ENCODE measurements around the gene ATOH1. TPM values are rescaled to one million over a fixed set of nuclear protein-coding genes. Genes with fewer than 3 reads are reported as not detected.

Gene ATOH1
- total RNA-seq, 1 experiment from 2014 or later, result not detected

DNA sequence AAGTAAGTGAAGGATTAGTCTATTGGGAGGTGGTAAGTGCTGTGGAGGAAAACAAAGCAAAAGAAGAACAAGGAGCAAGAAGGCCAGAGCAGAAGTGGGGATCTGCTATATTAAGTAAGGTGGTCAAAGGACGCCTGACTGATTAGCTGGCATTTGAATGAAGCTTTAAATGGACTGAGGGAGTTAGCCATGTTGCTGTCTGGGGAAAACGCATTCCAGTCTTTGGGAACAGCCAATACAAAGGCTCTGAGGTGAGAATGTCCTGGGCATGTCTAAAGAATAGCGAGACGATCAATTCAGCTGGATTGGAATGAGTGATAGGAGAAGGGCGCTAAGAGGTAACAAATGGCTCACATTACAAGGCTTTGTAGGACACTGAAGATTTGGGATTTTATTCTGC lies 48.5 kb upstream of the ATOH1 start:
- H4K20me1 ChIP-seq (ENCODE audit: insufficient read depth), result no peaks in the 10 kb centered on the region
- H3K9ac ChIP-seq (ENCODE audit: low read length), result no peak overlapping the region
- ATAC-seq (no peak), DNase-seq (ENCODE audit: low read depth, low spot score) (no peak)
- intact Hi-C loops (cut with micrococcal nuclease), result no loop called here
- no peaks in the 10 kb centered on the region for H3K9me3 ChIP-seq (ENCODE audit: control insufficient read depth in 1 of 2, insufficient read depth in 1 of 2, low read depth in 1 of 2, low read length in 2 of 2)
- ChIA-PET CTCF (no interaction called here), POLR2A (no interaction called here), RAD21 (ENCODE audit: low non-redundant PET in 1 of 2, low total read pairs in 2 of 2, uncharacterized antibody in 2 of 2, unreplicated experiment in 2 of 2) (no interaction called here)
- no peaks in the 10 kb centered on the region for H3K79me2 ChIP-seq (ENCODE audit: insufficient read depth, low read length)
- no peak overlapping the region for H3K4me3 ChIP-seq (replicated peaks in 1 of 2; ENCODE audit: low read depth in 1 of 2, low read length in 2 of 2)
- H3K4me1 ChIP-seq (ENCODE audit: control insufficient read depth in 1 of 2, insufficient read depth in 2 of 2, low read length in 2 of 2), result no peaks in the 10 kb centered on the region
- no peaks in the 10 kb centered on the region for H3K27me3 ChIP-seq (ENCODE audit: insufficient read depth, low read length)
- TF ChIP-seq TCF7L2 (IDR thresholded peaks at IDR 0.05; ENCODE audit: borderline replicate concordance, extremely low read depth, insufficient read depth, insufficient read length), result no peak
- no peak for TF ChIP-seq ZNF274 (IDR thresholded peaks at IDR 0.05; ENCODE audit: low read depth, low read length)
- TF ChIP-seq SRF (IDR thresholded peaks at IDR 0.05; ENCODE audit: low read depth), result no peak
- no peak for TF ChIP-seq SIN3A (IDR thresholded peaks at IDR 0.05; ENCODE audit: low read depth)
- TF ChIP-seq CEBPB (IDR thresholded peaks at IDR 0.05; ENCODE audit: low read depth), result no peak
- no peak for TF ChIP-seq FOSL1 (IDR thresholded peaks at IDR 0.05; ENCODE audit: low read depth)
- TF ChIP-seq, protein P1, sequence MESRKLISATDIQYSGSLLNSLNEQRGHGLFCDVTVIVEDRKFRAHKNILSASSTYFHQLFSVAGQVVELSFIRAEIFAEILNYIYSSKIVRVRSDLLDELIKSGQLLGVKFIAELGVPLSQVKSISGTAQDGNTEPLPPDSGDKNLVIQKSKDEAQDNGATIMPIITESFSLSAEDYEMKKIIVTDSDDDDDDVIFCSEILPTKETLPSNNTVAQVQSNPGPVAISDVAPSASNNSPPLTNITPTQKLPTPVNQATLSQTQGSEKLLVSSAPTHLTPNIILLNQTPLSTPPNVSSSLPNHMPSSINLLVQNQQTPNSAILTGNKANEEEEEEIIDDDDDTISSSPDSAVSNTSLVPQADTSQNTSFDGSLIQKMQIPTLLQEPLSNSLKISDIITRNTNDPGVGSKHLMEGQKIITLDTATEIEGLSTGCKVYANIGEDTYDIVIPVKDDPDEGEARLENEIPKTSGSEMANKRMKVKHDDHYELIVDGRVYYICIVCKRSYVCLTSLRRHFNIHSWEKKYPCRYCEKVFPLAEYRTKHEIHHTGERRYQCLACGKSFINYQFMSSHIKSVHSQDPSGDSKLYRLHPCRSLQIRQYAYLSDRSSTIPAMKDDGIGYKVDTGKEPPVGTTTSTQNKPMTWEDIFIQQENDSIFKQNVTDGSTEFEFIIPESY (IDR thresholded peaks at IDR 0.05; ENCODE audit: extremely low read depth, insufficient replicate concordance, low read length), result no peak
- no peak for TF ChIP-seq POLR2A (IDR thresholded peaks at IDR 0.05; ENCODE audit: borderline replicate concordance, extremely low read depth, insufficient read depth, insufficient read length)
- no peak for TF ChIP-seq JUND (IDR thresholded peaks at IDR 0.05)
- no peak for TF ChIP-seq ZFX (IDR thresholded peaks at IDR 0.05)
- H2AFZ ChIP-seq (ENCODE audit: low read depth, low read length, poor library complexity, severe bottlenecking), result no peak overlapping the region
- H3K27ac ChIP-seq (ENCODE audit: low read depth, low read length), result no peak overlapping the region
- no peaks in the 10 kb centered on the region for H3K9me2 ChIP-seq (ENCODE audit: insufficient read depth)
- no peaks in the 10 kb centered on the region for H3K36me3 ChIP-seq (ENCODE audit: control insufficient read depth in 1 of 2, insufficient read depth in 2 of 2, low read length in 2 of 2)
- BruUV-seq (replicated peaks), result no TSS peak
- H3K4me2 ChIP-seq (ENCODE audit: low read length), result no peak overlapping the region

DNA sequence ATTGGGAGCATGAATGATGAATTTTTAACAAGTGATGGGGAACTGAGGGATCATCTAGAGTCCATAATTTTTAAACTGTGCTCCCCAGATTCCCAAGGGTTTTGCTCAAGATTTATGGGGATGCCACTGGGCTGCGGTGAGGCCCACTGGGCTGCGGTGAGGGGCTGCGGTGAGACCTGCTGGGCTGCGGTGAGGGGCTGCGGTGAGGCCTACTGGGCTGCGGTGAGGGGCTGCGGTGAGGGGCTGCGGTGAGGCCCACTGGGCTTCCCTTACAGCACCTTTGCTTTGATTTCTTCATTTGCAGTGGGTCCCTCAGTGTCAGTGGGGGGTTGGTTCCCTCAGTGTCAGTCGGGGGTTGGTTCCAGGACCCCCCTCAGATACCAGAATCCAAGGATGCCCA lies 47.4 kb upstream of the ATOH1 start:
- CTCF ChIA-PET, result no interaction called here

More for the DNA sequence above, 47.4 kb upstream of the ATOH1 start:
- Histone ChIP-seq H3K4me3 (replicated peaks in 1 of 2; ENCODE audit: low read depth in 1 of 2, low read length in 2 of 2) (no peak overlapping the region), H3K27ac (ENCODE audit: low read depth, low read length) (no peak overlapping the region), H3K36me3 (ENCODE audit: control insufficient read depth in 1 of 2, insufficient read depth in 2 of 2, low read length in 2 of 2) (no peaks in the 10 kb centered on the region), H3K9ac (ENCODE audit: low read length) (no peak overlapping the region), H3K79me2 (ENCODE audit: insufficient read depth, low read length) (no peaks in the 10 kb centered on the region), H3K9me3 (ENCODE audit: control insufficient read depth in 1 of 2, insufficient read depth in 1 of 2, low read depth in 1 of 2, low read length in 2 of 2) (no peaks in the 10 kb centered on the region), H4K20me1 (ENCODE audit: insufficient read depth) (no peaks in the 10 kb centered on the region), H2AFZ (ENCODE audit: low read depth, low read length, poor library complexity, severe bottlenecking) (no peak overlapping the region), H3K27me3 (ENCODE audit: insufficient read depth, low read length) (no peaks in the 10 kb centered on the region), H3K4me2 (ENCODE audit: low read length) (no peak overlapping the region), H3K4me1 (ENCODE audit: control insufficient read depth in 1 of 2, insufficient read depth in 2 of 2, low read length in 2 of 2) (no peaks in the 10 kb centered on the region), H3K9me2 (ENCODE audit: insufficient read depth) (no peaks in the 10 kb centered on the region)
- DNase-seq (ENCODE audit: low read depth, low spot score) (no peak), ATAC-seq (no peak)
- ChIA-PET POLR2A (no interaction called here), RAD21 (ENCODE audit: low non-redundant PET in 1 of 2, low total read pairs in 2 of 2, uncharacterized antibody in 2 of 2, unreplicated experiment in 2 of 2) (no interaction called here)
- intact Hi-C loops (cut with micrococcal nuclease), result no loop called here
- no TSS peak for BruUV-seq (replicated peaks)
- TF ChIP-seq CEBPB (IDR thresholded peaks at IDR 0.05; ENCODE audit: low read depth) (no peak), EZH2 (IDR thresholded peaks at IDR 0.05) (no peak), SIN3A (IDR thresholded peaks at IDR 0.05; ENCODE audit: low read depth) (no peak), RAD21 (IDR thresholded peaks at IDR 0.05; ENCODE audit: low read depth) (no peak), ZFX (IDR thresholded peaks at IDR 0.05) (no peak), ZNF274 (IDR thresholded peaks at IDR 0.05; ENCODE audit: low read depth, low read length) (no peak)
- TF ChIP-seq, protein P1 (IDR thresholded peaks at IDR 0.05; ENCODE audit: extremely low read depth, insufficient replicate concordance, low read length), result no peak
